Measurements from ENCODE around the gene TOMM70. TPM values are rescaled to one million over a fixed set of nuclear protein-coding genes. Genes with fewer than 3 reads are reported as not detected.

TOMM70 gene
- total RNA-seq, 4 donors from 2014 or later: 42.1 to 53.1 (median 47.9) TPM

DNA sequence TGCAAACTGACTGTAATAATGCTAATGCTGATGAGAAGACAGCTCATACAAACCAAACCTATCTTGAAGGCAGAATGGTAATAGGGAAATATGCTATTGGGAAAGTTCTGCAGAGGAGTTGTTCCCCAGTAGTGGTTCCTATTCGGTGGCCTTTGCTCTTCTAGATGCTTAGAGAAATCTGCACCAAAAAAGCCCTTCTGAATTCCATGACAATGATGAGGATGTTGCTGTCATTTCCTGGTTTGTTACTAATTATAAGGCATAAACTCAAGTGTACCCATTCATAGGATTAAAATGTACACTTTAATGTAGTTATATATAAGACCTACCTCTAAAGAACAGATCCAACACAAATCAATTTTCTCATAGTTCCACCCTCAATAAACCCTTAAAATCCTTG lies 30.1 kb downstream of the TOMM70 start:
- ATAC-seq (ENCODE audit: low FRiP score) (no peak), DNase-seq (ENCODE audit: low spot score) (no peak)
- TF ChIP-seq, protein P1, sequence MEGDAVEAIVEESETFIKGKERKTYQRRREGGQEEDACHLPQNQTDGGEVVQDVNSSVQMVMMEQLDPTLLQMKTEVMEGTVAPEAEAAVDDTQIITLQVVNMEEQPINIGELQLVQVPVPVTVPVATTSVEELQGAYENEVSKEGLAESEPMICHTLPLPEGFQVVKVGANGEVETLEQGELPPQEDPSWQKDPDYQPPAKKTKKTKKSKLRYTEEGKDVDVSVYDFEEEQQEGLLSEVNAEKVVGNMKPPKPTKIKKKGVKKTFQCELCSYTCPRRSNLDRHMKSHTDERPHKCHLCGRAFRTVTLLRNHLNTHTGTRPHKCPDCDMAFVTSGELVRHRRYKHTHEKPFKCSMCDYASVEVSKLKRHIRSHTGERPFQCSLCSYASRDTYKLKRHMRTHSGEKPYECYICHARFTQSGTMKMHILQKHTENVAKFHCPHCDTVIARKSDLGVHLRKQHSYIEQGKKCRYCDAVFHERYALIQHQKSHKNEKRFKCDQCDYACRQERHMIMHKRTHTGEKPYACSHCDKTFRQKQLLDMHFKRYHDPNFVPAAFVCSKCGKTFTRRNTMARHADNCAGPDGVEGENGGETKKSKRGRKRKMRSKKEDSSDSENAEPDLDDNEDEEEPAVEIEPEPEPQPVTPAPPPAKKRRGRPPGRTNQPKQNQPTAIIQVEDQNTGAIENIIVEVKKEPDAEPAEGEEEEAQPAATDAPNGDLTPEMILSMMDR (IDR thresholded peaks at IDR 0.05): no peak

DNA sequence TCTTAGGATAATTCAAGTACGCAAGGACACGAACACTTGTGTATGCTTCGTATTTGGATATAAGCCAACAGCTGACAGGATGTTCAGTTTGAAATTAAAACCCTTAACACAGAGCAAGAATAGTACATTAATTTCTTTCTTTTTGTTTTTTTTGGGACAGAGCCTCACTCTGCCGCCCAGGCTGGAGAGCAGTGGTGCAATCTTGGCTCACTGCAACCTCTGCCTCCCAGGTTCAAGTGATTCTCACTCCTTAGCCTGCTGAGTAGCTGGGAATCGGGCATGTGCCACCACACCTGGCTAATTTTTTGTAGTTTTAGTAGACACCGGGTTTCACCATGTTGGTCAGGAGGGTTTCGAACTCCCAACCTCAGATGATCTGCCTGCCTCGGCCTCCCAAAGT lies 32.4 kb downstream of the TOMM70 start:
- DNase-seq (ENCODE audit: low spot score) (no peak), ATAC-seq (ENCODE audit: low FRiP score) (no peak)
- TF ChIP-seq, protein P1 (IDR thresholded peaks at IDR 0.05): no peak

DNA sequence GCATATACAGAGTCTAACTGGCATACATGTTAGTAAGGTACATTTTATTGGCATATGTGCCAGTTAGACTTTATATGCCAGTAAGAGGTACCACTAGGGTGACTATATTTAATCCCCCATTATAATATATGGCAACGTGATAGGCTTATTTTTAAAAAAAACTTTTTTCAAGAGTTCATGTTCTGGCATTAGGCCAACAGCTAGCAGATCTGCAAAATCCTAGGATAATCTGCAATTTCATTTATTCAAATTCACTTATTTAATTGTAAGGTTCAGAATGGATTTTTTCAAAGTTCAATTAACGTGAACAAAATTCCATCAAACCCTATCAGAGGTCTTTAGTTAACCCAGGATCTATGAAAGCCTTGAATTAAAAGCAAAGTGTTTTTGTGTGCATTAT lies 34.5 kb downstream of the TOMM70 start:
- TF ChIP-seq, protein P1 (IDR thresholded peaks at IDR 0.05): no peak
- no peak for DNase-seq (ENCODE audit: low spot score)
- no peak for ATAC-seq (ENCODE audit: low FRiP score)

DNA sequence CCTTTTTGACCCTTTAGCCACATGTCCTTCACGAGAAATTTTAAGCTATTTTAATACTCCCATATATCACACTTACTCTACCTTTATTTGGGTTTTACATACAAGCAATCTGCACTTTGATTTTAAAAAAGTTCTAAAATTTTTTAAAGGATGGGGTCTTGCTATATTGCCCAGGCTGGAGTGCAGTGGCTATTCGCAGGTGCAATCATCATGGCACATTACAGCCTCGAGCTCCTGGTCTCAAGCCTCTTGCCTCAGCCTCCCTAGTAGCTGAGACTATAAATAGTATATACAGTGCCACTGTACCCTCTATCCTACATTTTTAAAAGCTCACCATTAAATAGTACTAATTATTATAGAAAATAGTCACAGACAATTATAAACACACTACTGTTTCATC lies 36.5 kb downstream of the TOMM70 start:
- ATAC-seq (ENCODE audit: low FRiP score): no peak
- TF ChIP-seq, protein P1 (IDR thresholded peaks at IDR 0.05): no peak
- no peak for DNase-seq (ENCODE audit: low spot score)

DNA sequence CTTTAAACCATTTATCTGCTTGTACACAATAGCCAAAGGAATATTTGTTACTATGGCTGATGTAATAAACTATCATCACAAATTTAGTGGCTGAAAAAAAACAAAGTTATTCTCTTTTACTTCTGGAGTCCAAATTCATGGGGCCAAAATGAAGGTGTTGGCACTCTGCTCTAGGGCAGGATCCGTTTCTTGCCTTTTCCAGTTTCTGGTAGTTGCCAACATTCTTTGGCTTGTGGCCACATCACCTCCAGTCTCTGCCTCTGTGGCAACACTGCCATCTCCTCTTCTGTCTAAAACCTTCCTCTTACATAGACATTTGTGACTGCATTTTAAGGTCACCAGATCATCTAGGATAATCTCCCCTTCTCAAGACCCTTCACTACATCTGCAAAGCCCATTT lies 39.0 kb downstream of the TOMM70 start:
- ATAC-seq (ENCODE audit: low FRiP score) (no peak), DNase-seq (ENCODE audit: low spot score) (no peak)
- TF ChIP-seq, protein P1 (IDR thresholded peaks at IDR 0.05): no peak

DNA sequence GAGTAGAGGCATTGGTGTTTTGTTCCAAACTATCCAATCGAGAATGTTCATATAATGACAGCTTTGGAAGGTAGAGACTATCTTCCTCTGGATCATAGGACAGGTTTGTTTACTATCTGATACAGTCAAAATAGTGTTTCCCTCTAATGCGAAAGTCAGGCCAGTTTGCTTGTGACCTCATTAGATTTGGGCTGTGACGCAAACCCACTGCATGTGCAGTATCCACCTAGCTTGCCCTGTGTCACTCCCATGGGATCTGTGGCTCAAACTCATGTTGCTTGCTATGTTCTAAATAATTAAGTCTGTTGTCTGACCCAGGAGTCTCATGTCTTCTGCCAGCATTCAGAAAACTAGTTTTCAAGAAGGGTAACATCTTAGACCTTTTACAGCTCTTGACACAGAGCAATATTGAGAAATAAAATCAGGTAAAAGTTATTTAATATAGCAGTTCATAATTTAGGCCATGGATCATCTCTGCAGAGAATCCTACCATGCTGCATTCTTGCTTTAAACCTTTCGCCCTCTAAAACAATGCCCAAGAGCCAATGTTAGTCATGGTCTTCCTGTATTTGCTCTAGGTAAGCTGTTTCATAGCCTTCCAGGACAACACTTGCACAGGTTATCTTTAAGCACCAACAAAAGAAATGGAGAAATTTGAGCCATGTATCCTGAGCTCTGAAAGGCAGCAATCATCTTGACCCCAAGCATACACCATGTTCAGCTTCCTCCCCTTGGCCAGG lies 40.0 kb downstream of the TOMM70 start:
- ATAC-seq (ENCODE audit: low FRiP score): no peak
- TF ChIP-seq, protein P1 (IDR thresholded peaks at IDR 0.05): no peak
- no peak for DNase-seq (ENCODE audit: low spot score)

DNA sequence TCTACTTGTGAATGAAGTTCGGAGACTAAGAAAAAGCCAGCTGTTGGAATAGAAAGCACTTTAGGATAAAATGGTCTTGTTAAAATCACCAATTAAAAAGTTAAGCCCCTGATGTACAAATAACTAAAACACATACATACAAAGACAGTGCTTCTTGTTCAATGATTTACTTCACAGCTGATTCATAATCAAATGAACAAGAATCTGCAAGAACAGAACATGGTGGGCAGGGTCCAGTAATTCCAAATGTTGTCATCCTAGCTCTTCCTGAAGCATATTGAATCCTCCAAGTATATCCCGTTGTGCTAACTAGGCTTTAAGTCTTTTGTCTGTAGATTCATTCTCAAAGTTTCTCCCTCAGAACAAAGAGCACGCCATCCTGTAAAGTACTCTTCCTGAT lies 41.9 kb downstream of the TOMM70 start:
- TF ChIP-seq, protein P1 (IDR thresholded peaks at IDR 0.05): no peak
- ATAC-seq (ENCODE audit: low FRiP score): no peak

More for the DNA sequence above, 41.9 kb downstream of the TOMM70 start:
- no peak for DNase-seq (ENCODE audit: low spot score)
